SH-SY5Y (cell line): ENCODE measurements around the gene CMTM4.

Source experiments
- GATA2 ChIP-seq: IDR thresholded peaks from 2 replicates; pipeline ENCODE4 v1.6.1; 2011; ENCODE audit warnings: mild to moderate bottlenecking, low read depth, low read length
- GATA3 ChIP-seq: IDR thresholded peaks from 2 replicates; pipeline ENCODE4 v1.6.1; 2011; ENCODE audit warnings: low read depth, mild to moderate bottlenecking, low read length, moderate library complexity

- TF ChIP-seq GATA2 (no peak), GATA3 (no peak)
Measured at GRCh38 chr16:66673691-66674090, 22.9 kb downstream of the CMTM4 start.
